Naive B cell (primary cell): ENCODE measurements around the gene RPTOR. TPM values are rescaled to one million over a fixed set of nuclear protein-coding genes. Genes with fewer than 3 reads are reported as not detected.

ENCODE experiments used
- ATAC-seq, 2 donors: fragments of 150-1000 bp; cut with Tn5 transposase; 2 replicates each; pipeline ENCODE4 v1.10.0; 2021; ENCODE audit warnings: low read depth in 2 of 2, mild to moderate bottlenecking in 2 of 2, moderate library complexity in 2 of 2
- DNase-seq: peaks from one replicate; pipeline ENCODE4 v3.0.0; 2022
- H3K27ac Mint-ChIP-seq, 6 donors: one replicate each; pipeline ENCODE4 v1.8.0; 2020 to 2022; ENCODE audit warnings: mild to moderate bottlenecking in 6 of 6, mixed read lengths in 6 of 6, moderate library complexity in 5 of 6, inconsistent platforms in 2 of 6
- H3K27me3 Mint-ChIP-seq, 3 donors: one replicate each; pipeline ENCODE4 v1.8.0; 2021 to 2022; ENCODE audit warnings: mixed read lengths in 3 of 3, mild to moderate bottlenecking in 1 of 3
- H3K36me3 Mint-ChIP-seq, 2 donors: one replicate each; pipeline ENCODE4 v1.8.0; 2020 to 2022; ENCODE audit warnings: mixed read lengths in 2 of 2, inconsistent platforms in 1 of 2, mild to moderate bottlenecking in 1 of 2
- H3K4me1 Mint-ChIP-seq, 3 donors: one replicate each; pipeline ENCODE4 v1.8.0; 2020 to 2022; ENCODE audit warnings: mixed read lengths in 3 of 3, inconsistent platforms in 1 of 3, mild to moderate bottlenecking in 1 of 3, moderate library complexity in 1 of 3
- H3K4me3 Mint-ChIP-seq, 8 donors: one replicate each; pipeline ENCODE4 v1.8.0; 2020 to 2022; ENCODE audit warnings: mild to moderate bottlenecking in 8 of 8, mixed read lengths in 8 of 8, moderate library complexity in 8 of 8, inconsistent platforms in 2 of 8
- H3K9me3 Mint-ChIP-seq, 7 donors: one replicate each; pipeline ENCODE4 v1.8.0; 2020 to 2022; ENCODE audit warnings: mixed read lengths in 7 of 7, mild to moderate bottlenecking in 5 of 7, inconsistent platforms in 2 of 7, moderate library complexity in 1 of 7
- polyA plus RNA-seq, 6 donors: library from polyadenylated mRNA; unstranded; fragments of 300-500 nt; fragmentation: Illumina TruSeq; gene quantifications; one replicate each; pipeline ENCODE4 v1.2.3, GENCODE V29; 2021; ENCODE audit warnings: low read depth in 6 of 6

RPTOR gene
- polyA plus RNA-seq, 6 donors from 2014 or later, result 5.5 to 13.9 (median 9.0) TPM

GRCh38 chr17:80774146-80774545, 229.5 kb downstream of the RPTOR start:
- H3K9me3 Mint-ChIP-seq, result no peaks in the 10 kb centered on the region
- no peaks in the 10 kb centered on the region for H3K27me3 Mint-ChIP-seq
- peaks cover 4 to 17% of the 10 kb centered on the region in 2 donors for H3K36me3 Mint-ChIP-seq
- no peak for DNase-seq
- peak overlapping the region in 3 of 6 donors; percentile 9 to 60 (median 43) for H3K27ac Mint-ChIP-seq
- H3K4me3 Mint-ChIP-seq, result peak overlapping the region in 7 of 8 donors; percentile 4 to 91 (median 83)
- peaks cover 18 to 37% (median 34%) of the 10 kb centered on the region in 3 donors for H3K4me1 Mint-ChIP-seq
- ATAC-seq, result no peak

GRCh38 chr17:80774643-80775281, 230.1 kb downstream of the RPTOR start:
- Mint-ChIP-seq H3K4me1 (peaks cover 18 to 37% (median 34%) of the 10 kb centered on the region in 3 donors), H3K27ac (peak overlapping the region; percentile 9 to 83 (median 35)), H3K9me3 (no peaks in the 10 kb centered on the region), H3K36me3 (peaks cover 4 to 17% of the 10 kb centered on the region in 2 donors), H3K27me3 (no peaks in the 10 kb centered on the region), H3K4me3 (peak overlapping the region; percentile 46 to 91 (median 80))
- DNase-seq (no peak), ATAC-seq (peak; percentile 55 to 57)

GRCh38 chr17:80775863-80776262, 231.2 kb downstream of the RPTOR start:
- ATAC-seq (no peak), DNase-seq (no peak)
- no peaks in the 10 kb centered on the region for H3K27me3 Mint-ChIP-seq
- no peak overlapping the region for H3K4me3 Mint-ChIP-seq
- no peaks in the 10 kb centered on the region for H3K9me3 Mint-ChIP-seq
- no peak overlapping the region for H3K27ac Mint-ChIP-seq
- H3K4me1 Mint-ChIP-seq, result peaks cover 27 to 47% (median 42%) of the 10 kb centered on the region in 3 donors
- peaks cover 4 to 14% of the 10 kb centered on the region in 2 donors for H3K36me3 Mint-ChIP-seq

GRCh38 chr17:80777274-80777673, 232.6 kb downstream of the RPTOR start:
- H3K9me3 Mint-ChIP-seq, result no peaks in the 10 kb centered on the region
- H3K27me3 Mint-ChIP-seq, result no peaks in the 10 kb centered on the region
- H3K4me1 Mint-ChIP-seq, result peaks cover 22 to 48% (median 44%) of the 10 kb centered on the region in 3 donors
- no peak for DNase-seq
- H3K27ac Mint-ChIP-seq, result peak overlapping the region in 3 of 6 donors; percentile 35 to 80 (median 62)
- peaks cover 4 to 8% of the 10 kb centered on the region in 2 donors for H3K36me3 Mint-ChIP-seq
- H3K4me3 Mint-ChIP-seq, result no peak overlapping the region
- no peak for ATAC-seq

- DNase-seq, result no peak
- ATAC-seq, result no peak
- peak overlapping the region in 3 of 6 donors; percentile 26 to 59 (median 57) for H3K27ac Mint-ChIP-seq
- H3K4me1 Mint-ChIP-seq, result peaks cover 31 to 45% (median 40%) of the 10 kb centered on the region in 3 donors
- peaks cover 4 to 8% of the 10 kb centered on the region in 2 donors for H3K36me3 Mint-ChIP-seq
- H3K9me3 Mint-ChIP-seq, result no peaks in the 10 kb centered on the region
- no peaks in the 10 kb centered on the region for H3K27me3 Mint-ChIP-seq
- peak overlapping the region in 1 of 8 donors; percentile 24 for H3K4me3 Mint-ChIP-seq
Observed at GRCh38 chr17:80778716-80779115, 234.1 kb downstream of the RPTOR start.

- Mint-ChIP-seq H3K36me3 (peaks cover 4 to 8% of the 10 kb centered on the region in 2 donors), H3K9me3 (no peaks in the 10 kb centered on the region), H3K27ac (no peak overlapping the region), H3K4me3 (no peak overlapping the region), H3K4me1 (peaks cover 29 to 39% (median 33%) of the 10 kb centered on the region in 3 donors), H3K27me3 (no peaks in the 10 kb centered on the region)
- ATAC-seq (no peak), DNase-seq (no peak)
Observed at GRCh38 chr17:80779336-80779735, 234.7 kb downstream of the RPTOR start.

GRCh38 chr17:80779961-80780380, 235.3 kb downstream of the RPTOR start:
- Mint-ChIP-seq H3K36me3 (peaks cover 4 to 8% of the 10 kb centered on the region in 2 donors), H3K27me3 (no peaks in the 10 kb centered on the region), H3K4me3 (no peak overlapping the region), H3K27ac (peak overlapping the region in 1 of 6 donors; percentile 72), H3K4me1 (peaks cover 23 to 33% (median 27%) of the 10 kb centered on the region in 3 donors), H3K9me3 (no peaks in the 10 kb centered on the region)
- no peak for ATAC-seq
- DNase-seq, result no peak

- DNase-seq (no peak), ATAC-seq (peak; percentile 27 to 42)
- Mint-ChIP-seq H3K4me1 (peaks cover 18 to 27% (median 21%) of the 10 kb centered on the region in 3 donors), H3K4me3 (peak overlapping the region in 4 of 8 donors; percentile 8 to 41 (median 20)), H3K36me3 (peaks cover 4 to 8% of the 10 kb centered on the region in 2 donors), H3K27me3 (no peaks in the 10 kb centered on the region), H3K27ac (peak overlapping the region in 4 of 6 donors; percentile 10 to 81 (median 46)), H3K9me3 (no peaks in the 10 kb centered on the region)
Observed at GRCh38 chr17:80780381-80781198, 236.0 kb downstream of the RPTOR start.

GRCh38 chr17:80781211-80781610, 236.6 kb downstream of the RPTOR start:
- no peak for ATAC-seq
- Mint-ChIP-seq H3K27me3 (no peaks in the 10 kb centered on the region), H3K27ac (peak overlapping the region in 3 of 6 donors; percentile 10 to 69 (median 42)), H3K9me3 (no peaks in the 10 kb centered on the region), H3K4me3 (peak overlapping the region in 1 of 8 donors; percentile 27), H3K4me1 (peaks cover 18 to 27% (median 21%) of the 10 kb centered on the region in 3 donors), H3K36me3 (peaks cover 4 to 8% of the 10 kb centered on the region in 2 donors)
- no peak for DNase-seq

GRCh38 chr17:80781807-80782277, 237.2 kb downstream of the RPTOR start:
- no peak for DNase-seq
- H3K9me3 Mint-ChIP-seq, result no peaks in the 10 kb centered on the region
- peaks cover 18 to 29% (median 21%) of the 10 kb centered on the region in 3 donors for H3K4me1 Mint-ChIP-seq
- H3K27me3 Mint-ChIP-seq, result no peaks in the 10 kb centered on the region
- peaks cover under 1 to 3% of the 10 kb centered on the region in 2 donors for H3K36me3 Mint-ChIP-seq
- no peak overlapping the region for H3K4me3 Mint-ChIP-seq
- ATAC-seq, result no peak
- H3K27ac Mint-ChIP-seq, result peak overlapping the region in 2 of 6 donors; percentile 47 to 71

GRCh38 chr17:80782536-80783427, 238.1 kb downstream of the RPTOR start:
- peaks cover 18 to 28% (median 21%) of the 10 kb centered on the region in 3 donors for H3K4me1 Mint-ChIP-seq
- ATAC-seq (no peak), DNase-seq (no peak)
- H3K36me3 Mint-ChIP-seq, result no peaks in the 10 kb centered on the region
- no peaks in the 10 kb centered on the region for H3K9me3 Mint-ChIP-seq
- H3K4me3 Mint-ChIP-seq, result peak overlapping the region in 2 of 8 donors; percentile 25 to 65
- H3K27ac Mint-ChIP-seq, result peak overlapping the region in 2 of 6 donors; percentile 30 to 42
- no peaks in the 10 kb centered on the region for H3K27me3 Mint-ChIP-seq

- no peaks in the 10 kb centered on the region for H3K27me3 Mint-ChIP-seq
- no peak overlapping the region for H3K4me3 Mint-ChIP-seq
Observed at GRCh38 chr17:80783486-80783885, 238.8 kb downstream of the RPTOR start.

More at GRCh38 chr17:80783486-80783885, 238.8 kb downstream of the RPTOR start:
- DNase-seq, result no peak
- ATAC-seq, result no peak
- H3K4me1 Mint-ChIP-seq, result peaks cover 21 to 32% (median 21%) of the 10 kb centered on the region in 3 donors
- H3K27ac Mint-ChIP-seq, result no peak overlapping the region
- H3K9me3 Mint-ChIP-seq, result no peaks in the 10 kb centered on the region
- H3K36me3 Mint-ChIP-seq, result no peaks in the 10 kb centered on the region
